ENCODE data around the gene KCNG1.

DNA sequence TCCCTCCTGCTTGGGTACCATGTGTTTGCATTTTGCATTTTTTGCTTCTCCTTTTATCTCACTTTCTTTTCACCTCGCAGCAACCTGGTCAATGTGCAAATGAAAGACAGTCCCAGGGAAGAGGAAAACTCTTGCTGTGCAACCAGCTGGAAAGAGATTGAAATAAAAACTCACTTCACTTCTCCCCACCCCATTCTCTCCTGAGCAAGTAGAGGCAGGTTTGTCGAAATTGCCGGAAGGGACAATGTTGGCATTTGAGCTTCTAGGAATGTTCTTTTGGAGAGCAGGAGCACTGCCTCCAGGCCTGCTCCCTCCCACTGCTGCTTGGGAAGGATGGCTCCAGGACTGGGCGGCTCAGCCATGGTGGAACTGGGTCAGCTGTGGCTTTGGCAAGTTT lies 30.6 kb downstream of the KCNG1 start:
- TF ChIP-seq, protein P1, sequence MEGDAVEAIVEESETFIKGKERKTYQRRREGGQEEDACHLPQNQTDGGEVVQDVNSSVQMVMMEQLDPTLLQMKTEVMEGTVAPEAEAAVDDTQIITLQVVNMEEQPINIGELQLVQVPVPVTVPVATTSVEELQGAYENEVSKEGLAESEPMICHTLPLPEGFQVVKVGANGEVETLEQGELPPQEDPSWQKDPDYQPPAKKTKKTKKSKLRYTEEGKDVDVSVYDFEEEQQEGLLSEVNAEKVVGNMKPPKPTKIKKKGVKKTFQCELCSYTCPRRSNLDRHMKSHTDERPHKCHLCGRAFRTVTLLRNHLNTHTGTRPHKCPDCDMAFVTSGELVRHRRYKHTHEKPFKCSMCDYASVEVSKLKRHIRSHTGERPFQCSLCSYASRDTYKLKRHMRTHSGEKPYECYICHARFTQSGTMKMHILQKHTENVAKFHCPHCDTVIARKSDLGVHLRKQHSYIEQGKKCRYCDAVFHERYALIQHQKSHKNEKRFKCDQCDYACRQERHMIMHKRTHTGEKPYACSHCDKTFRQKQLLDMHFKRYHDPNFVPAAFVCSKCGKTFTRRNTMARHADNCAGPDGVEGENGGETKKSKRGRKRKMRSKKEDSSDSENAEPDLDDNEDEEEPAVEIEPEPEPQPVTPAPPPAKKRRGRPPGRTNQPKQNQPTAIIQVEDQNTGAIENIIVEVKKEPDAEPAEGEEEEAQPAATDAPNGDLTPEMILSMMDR (IDR thresholded peaks at IDR 0.05), result no peak
- no peak for TF ChIP-seq EP300 (IDR thresholded peaks at IDR 0.05)

Data from tibial nerve (tissue), 4 donors.